GM21825 (cell line): Measurements from ENCODE around the gene GALNT18.

Source experiments
- ATAC-seq: cut with Tn5 transposase; IDR thresholded peaks from one replicate; pipeline ENCODE4 v1.9.1; 2021; ENCODE audit warnings: mild to moderate bottlenecking, moderate library complexity; ENCODE audit not compliant: unreplicated experiment

GALNT18 gene

GRCh38 chr11:11624926-11625325, 3.1 kb upstream of the GALNT18 start:
- ATAC-seq: no peak

- no peak for ATAC-seq
Observed at GRCh38 chr11:11624204-11624603, 2.4 kb upstream of the GALNT18 start.

- ATAC-seq: no peak
Observed at GRCh38 chr11:11622772-11623171, 967 bp upstream of the GALNT18 start.

- no peak for ATAC-seq
Observed at GRCh38 chr11:11622340-11622706, 518 bp upstream of the GALNT18 start.

GRCh38 chr11:11620921-11621572, 758 bp downstream of the GALNT18 start:
- no peak for ATAC-seq

GRCh38 chr11:11620173-11620920, 1.5 kb downstream of the GALNT18 start:
- no peak for ATAC-seq

GRCh38 chr11:11618973-11619435, 2.8 kb downstream of the GALNT18 start:
- ATAC-seq: no peak

- no peak for ATAC-seq
Observed at GRCh38 chr11:11615086-11615485, 6.7 kb downstream of the GALNT18 start.

GRCh38 chr11:11612439-11612838, 9.4 kb downstream of the GALNT18 start:
- ATAC-seq: no peak

GRCh38 chr11:11611381-11611780, 10.4 kb downstream of the GALNT18 start:
- ATAC-seq: no peak

- no peak for ATAC-seq
Observed at GRCh38 chr11:11608783-11609232, 13.0 kb downstream of the GALNT18 start.

- ATAC-seq: no peak
Observed at GRCh38 chr11:11607772-11608171, 14.0 kb downstream of the GALNT18 start.

GRCh38 chr11:11605821-11606450, 15.9 kb downstream of the GALNT18 start:
- no peak for ATAC-seq

- ATAC-seq: no peak
Observed at GRCh38 chr11:11605181-11605580, 16.6 kb downstream of the GALNT18 start.

GRCh38 chr11:11604370-11604990, 17.3 kb downstream of the GALNT18 start:
- no peak for ATAC-seq

- no peak for ATAC-seq
Observed at GRCh38 chr11:11602011-11602410, 19.8 kb downstream of the GALNT18 start.

GRCh38 chr11:11600288-11600687, 21.5 kb downstream of the GALNT18 start:
- no peak for ATAC-seq

- ATAC-seq: no peak
Observed at GRCh38 chr11:11598243-11598642, 23.6 kb downstream of the GALNT18 start.

GRCh38 chr11:11594162-11594561, 27.6 kb downstream of the GALNT18 start:
- ATAC-seq: no peak

- ATAC-seq: no peak
Observed at GRCh38 chr11:11592146-11592684, 29.6 kb downstream of the GALNT18 start.

GRCh38 chr11:11589437-11589836, 32.4 kb downstream of the GALNT18 start:
- peak; percentile 63 for ATAC-seq
